ENCODE data around the gene WNT7A. TPM values are rescaled to one million over a fixed set of nuclear protein-coding genes. Genes with fewer than 3 reads are reported as not detected.

The WNT7A gene
- total RNA-seq, 6 donors from 2014 or later = 1.0 to 12.2 (median 6.8) TPM

- no peaks in the 10 kb centered on the region for H3K27me3 ChIP-seq
- H3K9me3 ChIP-seq = peaks cover 3 to 17% (median 11%) of the 10 kb centered on the region in 4 donors
- whole genome bisulfite sequencing, 2 donors = 75 to 88% methylated on average over 3 of the region's 3 CpGs
- H3K4me1 ChIP-seq = no peaks in the 10 kb centered on the region
- H3K36me3 ChIP-seq = no peaks in the 10 kb centered on the region
- TF ChIP-seq EP300 (IDR thresholded peaks at IDR 0.05) = no peak
- TF ChIP-seq POLR2A (IDR thresholded peaks at IDR 0.05) = no peak
- TF ChIP-seq, protein P1, sequence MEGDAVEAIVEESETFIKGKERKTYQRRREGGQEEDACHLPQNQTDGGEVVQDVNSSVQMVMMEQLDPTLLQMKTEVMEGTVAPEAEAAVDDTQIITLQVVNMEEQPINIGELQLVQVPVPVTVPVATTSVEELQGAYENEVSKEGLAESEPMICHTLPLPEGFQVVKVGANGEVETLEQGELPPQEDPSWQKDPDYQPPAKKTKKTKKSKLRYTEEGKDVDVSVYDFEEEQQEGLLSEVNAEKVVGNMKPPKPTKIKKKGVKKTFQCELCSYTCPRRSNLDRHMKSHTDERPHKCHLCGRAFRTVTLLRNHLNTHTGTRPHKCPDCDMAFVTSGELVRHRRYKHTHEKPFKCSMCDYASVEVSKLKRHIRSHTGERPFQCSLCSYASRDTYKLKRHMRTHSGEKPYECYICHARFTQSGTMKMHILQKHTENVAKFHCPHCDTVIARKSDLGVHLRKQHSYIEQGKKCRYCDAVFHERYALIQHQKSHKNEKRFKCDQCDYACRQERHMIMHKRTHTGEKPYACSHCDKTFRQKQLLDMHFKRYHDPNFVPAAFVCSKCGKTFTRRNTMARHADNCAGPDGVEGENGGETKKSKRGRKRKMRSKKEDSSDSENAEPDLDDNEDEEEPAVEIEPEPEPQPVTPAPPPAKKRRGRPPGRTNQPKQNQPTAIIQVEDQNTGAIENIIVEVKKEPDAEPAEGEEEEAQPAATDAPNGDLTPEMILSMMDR (IDR thresholded peaks at IDR 0.05) = no peak
- TF ChIP-seq POLR2AphosphoS5 (IDR thresholded peaks at IDR 0.05) = no peak
- no peak overlapping the region for H3K4me3 ChIP-seq
- H3K27ac ChIP-seq = no peak overlapping the region
- DNase-seq (no peak), ATAC-seq (ENCODE audit: low FRiP score in 2 of 2) (no peak)
Observed at GRCh38 chr3:13821126-13821525, 58.7 kb downstream of the WNT7A start.

GRCh38 chr3:13818919-13819318 lies 61.0 kb downstream of the WNT7A start:
- no peaks in the 10 kb centered on the region for H3K36me3 ChIP-seq
- DNase-seq = peak in 1 of 2 donors; percentile 73
- H3K4me1 ChIP-seq = no peaks in the 10 kb centered on the region
- H3K27me3 ChIP-seq = no peaks in the 10 kb centered on the region
- peaks cover 26 to 39% (median 33%) of the 10 kb centered on the region in 4 donors for H3K9me3 ChIP-seq
- TF ChIP-seq POLR2AphosphoS5 (IDR thresholded peaks at IDR 0.05) (no peak), POLR2A (IDR thresholded peaks at IDR 0.05) (no peak), EP300 (IDR thresholded peaks at IDR 0.05) (no peak)
- TF ChIP-seq, protein P1 (IDR thresholded peaks at IDR 0.05) = no peak
- H3K27ac ChIP-seq = no peak overlapping the region
- 86 to 88% methylated on average over 14 to 30 of the region's 30 CpGs for WGBS, 2 donors
- H3K4me3 ChIP-seq = no peak overlapping the region
- ATAC-seq (ENCODE audit: low FRiP score in 2 of 2) = peak in 1 of 2 donors; percentile 13

GRCh38 chr3:13815088-13815683 lies 64.7 kb downstream of the WNT7A start:
- Histone ChIP-seq H3K4me3 (no peak overlapping the region), H3K4me1 (no peaks in the 10 kb centered on the region), H3K9me3 (peaks cover 31 to 52% (median 42%) of the 10 kb centered on the region in 4 donors), H3K27me3 (no peaks in the 10 kb centered on the region), H3K36me3 (no peaks in the 10 kb centered on the region), H3K27ac (no peak overlapping the region)
- no peak for DNase-seq
- 91% methylated on average over 2 of the region's 3 CpGs; no CpG with 5 or more reads in 1 of the 2 donors for WGBS, 2 donors
- TF ChIP-seq EP300 (IDR thresholded peaks at IDR 0.05) (no peak), POLR2A (IDR thresholded peaks at IDR 0.05) (no peak), POLR2AphosphoS5 (IDR thresholded peaks at IDR 0.05) (no peak)
- TF ChIP-seq, protein P1 (IDR thresholded peaks at IDR 0.05) = no peak
- peak in 1 of 2 donors; percentile 21 for ATAC-seq (ENCODE audit: low FRiP score in 2 of 2)

GRCh38 chr3:13812034-13812471 lies 67.8 kb downstream of the WNT7A start:
- H3K27me3 ChIP-seq = no peaks in the 10 kb centered on the region
- peaks cover 31 to 44% (median 40%) of the 10 kb centered on the region in 4 donors for H3K9me3 ChIP-seq

More at GRCh38 chr3:13812034-13812471, 67.8 kb downstream of the WNT7A start:
- no peak for DNase-seq
- TF ChIP-seq POLR2A (IDR thresholded peaks at IDR 0.05) (no peak), POLR2AphosphoS5 (IDR thresholded peaks at IDR 0.05) (no peak)
- TF ChIP-seq, protein P1 (IDR thresholded peaks at IDR 0.05) = no peak
- WGBS, 2 donors = 41 to 65% methylated on average over 6 to 11 of the region's 11 CpGs
- no peaks in the 10 kb centered on the region for H3K4me1 ChIP-seq
- no peaks in the 10 kb centered on the region for H3K36me3 ChIP-seq
- H3K4me3 ChIP-seq = no peak overlapping the region
- ATAC-seq (ENCODE audit: low FRiP score in 2 of 2) = no peak
- no peak overlapping the region for H3K27ac ChIP-seq

Measured in upper lobe of left lung (tissue), 6 donors.